PC-3 (cell line): ENCODE results near the gene RECQL5.

Source experiments
- CTCF ChIP-seq: fragments of 300-600 bp; sonication (generic); conservative IDR thresholded peaks from 2 replicates; pipeline ENCODE4 v1.5.1; 2017; ENCODE audit warnings: antibody characterized with exemption, low read depth, mild to moderate bottlenecking, low read length
- EZH2 ChIP-seq: fragments of 300-600 bp; sonication (generic); IDR thresholded peaks from one replicate; pipeline ENCODE4 v1.6.1; 2017; ENCODE audit warnings: antibody characterized with exemption, mild to moderate bottlenecking, low read length; ENCODE audit not compliant: unreplicated experiment
- EZH2phosphoT487 ChIP-seq: fragments of 300-600 bp; sonication (generic); IDR thresholded peaks from 2 replicates; pipeline ENCODE4 v1.6.1; 2018; ENCODE audit warnings: mild to moderate bottlenecking, antibody characterized with exemption, low read length, borderline replicate concordance

GRCh38 chr17:75612906-75613626 lies 53.9 kb downstream of the RECQL5 start:
- TF ChIP-seq CTCF (no peak), EZH2phosphoT487 (no peak), EZH2 (no peak)
